Activated naive CD8-positive, alpha-beta T cell (primary cell): ENCODE results near the gene CIITA.

Experiments
- H3K27ac Mint-ChIP-seq: one replicate; pipeline ENCODE4 v1.8.0; 2021; ENCODE audit warnings: mixed read lengths
- H3K27me3 Mint-ChIP-seq: one replicate; pipeline ENCODE4 v1.8.0; 2021; ENCODE audit warnings: mixed read lengths
- H3K36me3 Mint-ChIP-seq: one replicate; pipeline ENCODE4 v1.8.0; 2021; ENCODE audit warnings: mixed read lengths
- H3K4me1 Mint-ChIP-seq: one replicate; pipeline ENCODE4 v1.8.0; 2021; ENCODE audit warnings: low read depth, mixed read lengths
- H3K4me3 Mint-ChIP-seq: one replicate; pipeline ENCODE4 v1.8.0; 2021; ENCODE audit warnings: mild to moderate bottlenecking, mixed read lengths
- H3K9me3 Mint-ChIP-seq: one replicate; pipeline ENCODE4 v1.8.0; 2021; ENCODE audit warnings: low read depth, mixed read lengths

Gene CIITA

DNA sequence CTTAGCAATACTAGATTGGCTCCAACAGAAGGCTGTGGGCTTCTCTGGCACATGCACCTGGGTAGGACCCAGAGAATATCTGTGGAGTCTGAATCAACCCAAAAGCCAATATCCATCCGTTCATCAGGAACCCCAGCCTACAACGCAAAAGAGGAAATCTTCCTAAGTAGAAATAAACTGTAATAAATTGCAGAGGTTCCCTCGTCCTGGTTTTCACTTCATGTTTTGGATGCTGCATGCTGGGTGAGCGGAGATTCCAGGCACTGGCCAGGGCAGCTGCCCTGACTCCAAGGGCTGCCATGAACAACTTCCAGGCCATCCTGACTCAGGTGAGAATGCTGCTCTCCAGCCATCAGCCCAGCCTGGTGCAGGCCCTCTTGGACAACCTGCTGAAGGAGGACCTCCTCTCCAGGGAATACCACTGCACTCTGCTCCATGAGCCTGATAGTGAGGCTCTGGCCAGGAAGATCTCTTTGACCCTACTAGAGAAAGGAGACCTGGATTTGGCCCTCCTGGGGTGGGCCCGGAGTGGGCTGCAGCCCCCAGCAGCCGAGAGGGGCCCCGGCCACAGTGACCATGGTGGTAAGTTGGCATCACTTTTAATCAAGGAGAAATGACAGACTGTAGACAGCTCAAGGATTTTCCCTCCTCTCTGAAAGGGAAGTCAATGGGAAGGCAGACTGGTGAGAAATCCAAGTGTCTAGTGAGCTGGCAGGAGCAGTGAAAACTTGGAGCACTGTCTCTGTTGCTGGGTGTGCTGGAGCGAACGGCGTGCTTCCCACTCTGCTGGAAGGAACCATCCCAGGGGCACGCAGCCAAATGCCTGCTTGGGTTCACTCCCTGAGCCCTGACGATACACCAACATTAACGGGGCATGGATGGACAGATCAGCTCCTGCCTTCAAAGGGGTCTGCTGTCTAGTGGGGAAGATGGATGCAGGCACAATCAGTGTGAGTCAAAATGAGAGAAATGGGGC lies 10.7 kb upstream of the CIITA start:
- H3K36me3 Mint-ChIP-seq: no peaks in the 10 kb centered on the region
- H3K4me1 Mint-ChIP-seq: peaks cover 27% of the 10 kb centered on the region
- H3K27me3 Mint-ChIP-seq: peaks cover 3% of the 10 kb centered on the region
- H3K4me3 Mint-ChIP-seq: no peak overlapping the region
- H3K9me3 Mint-ChIP-seq: no peaks in the 10 kb centered on the region
- no peak overlapping the region for H3K27ac Mint-ChIP-seq

DNA sequence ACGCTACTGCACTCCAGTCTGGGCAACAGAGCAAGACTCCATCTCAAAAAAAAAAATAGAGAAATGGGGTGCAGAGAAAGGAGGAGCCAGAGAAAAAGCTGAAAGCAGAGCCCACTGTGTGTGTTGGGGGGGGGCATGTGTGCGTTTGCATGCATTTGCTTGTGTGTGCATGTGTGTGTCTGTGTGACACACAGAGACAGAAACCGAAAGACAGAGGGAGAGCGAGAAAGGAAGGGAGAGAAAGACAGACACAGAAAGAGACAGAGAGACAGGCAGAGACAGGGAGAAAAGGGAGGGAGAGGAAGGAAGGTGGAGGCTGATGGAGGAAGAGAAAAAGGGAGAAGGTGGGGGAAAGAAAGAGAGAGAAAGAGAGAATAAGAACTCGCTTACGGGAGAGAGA lies 9.8 kb upstream of the CIITA start:
- H3K36me3 Mint-ChIP-seq: no peaks in the 10 kb centered on the region
- no peak overlapping the region for H3K27ac Mint-ChIP-seq
- no peaks in the 10 kb centered on the region for H3K9me3 Mint-ChIP-seq
- no peak overlapping the region for H3K4me3 Mint-ChIP-seq
- peaks cover 3% of the 10 kb centered on the region for H3K27me3 Mint-ChIP-seq
- peaks cover 33% of the 10 kb centered on the region for H3K4me1 Mint-ChIP-seq

GRCh38 chr16:10868104-10868595 lies 8.9 kb upstream of the CIITA start:
- Mint-ChIP-seq H3K27ac (no peak overlapping the region), H3K36me3 (no peaks in the 10 kb centered on the region), H3K4me1 (peaks cover 33% of the 10 kb centered on the region), H3K4me3 (no peak overlapping the region), H3K9me3 (no peaks in the 10 kb centered on the region), H3K27me3 (peaks cover 7% of the 10 kb centered on the region)

DNA sequence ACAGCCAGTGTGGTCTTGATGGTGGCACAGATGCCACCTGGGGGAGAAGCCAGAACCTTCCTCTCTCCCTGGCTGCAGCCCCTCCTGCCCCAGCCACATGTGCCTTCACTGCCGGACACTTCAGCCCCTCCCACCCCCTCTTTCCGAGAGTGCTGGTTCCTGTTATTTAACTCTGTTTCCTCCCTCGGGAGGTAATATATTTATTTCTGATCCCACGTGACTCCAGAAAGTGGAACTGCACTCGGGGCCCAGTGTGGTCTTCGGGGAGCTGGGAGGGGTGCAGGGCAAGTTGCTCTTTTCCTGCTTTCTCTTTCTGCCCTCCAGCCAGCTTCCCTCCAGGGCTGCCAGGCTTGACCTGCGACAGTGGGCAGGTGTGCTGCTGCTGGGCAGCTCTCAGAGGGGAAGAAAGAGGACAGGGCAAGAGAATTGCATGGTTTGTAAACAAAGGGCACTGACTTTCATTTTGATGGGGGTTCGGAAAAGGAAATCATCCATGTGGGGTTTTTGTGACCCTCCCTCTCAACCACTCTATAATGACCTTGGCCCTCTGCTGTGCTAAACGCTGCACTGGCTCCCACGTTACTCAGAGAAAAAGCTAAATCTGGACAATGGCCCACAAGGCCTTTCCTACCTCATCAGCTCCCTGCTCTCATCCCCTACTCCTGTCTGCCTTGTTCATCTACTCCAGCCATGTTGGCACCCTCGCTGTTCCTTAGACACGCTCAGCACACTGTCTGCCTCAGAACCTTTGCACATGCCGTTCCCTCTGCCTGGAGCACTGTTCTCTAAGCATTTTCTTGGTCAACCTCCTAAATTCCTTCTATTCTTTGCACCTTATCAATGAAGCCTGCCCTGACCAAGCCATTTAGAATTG lies 8.2 kb upstream of the CIITA start:
- Mint-ChIP-seq H3K27ac (no peak overlapping the region), H3K4me1 (peaks cover 33% of the 10 kb centered on the region), H3K27me3 (peaks cover 5% of the 10 kb centered on the region), H3K36me3 (no peaks in the 10 kb centered on the region), H3K4me3 (no peak overlapping the region), H3K9me3 (no peaks in the 10 kb centered on the region)

GRCh38 chr16:10870137-10870776 lies 6.7 kb upstream of the CIITA start:
- Mint-ChIP-seq H3K27me3 (peaks cover 6% of the 10 kb centered on the region), H3K36me3 (no peaks in the 10 kb centered on the region), H3K4me1 (peaks cover 33% of the 10 kb centered on the region), H3K27ac (no peak overlapping the region), H3K9me3 (no peaks in the 10 kb centered on the region), H3K4me3 (peak overlapping the region; percentile 30)

GRCh38 chr16:10870808-10871156 lies 6.2 kb upstream of the CIITA start:
- H3K36me3 Mint-ChIP-seq: no peaks in the 10 kb centered on the region
- peaks cover 10% of the 10 kb centered on the region for H3K27me3 Mint-ChIP-seq
- no peak overlapping the region for H3K27ac Mint-ChIP-seq
- no peaks in the 10 kb centered on the region for H3K9me3 Mint-ChIP-seq
- no peak overlapping the region for H3K4me3 Mint-ChIP-seq
- H3K4me1 Mint-ChIP-seq: peaks cover 33% of the 10 kb centered on the region

DNA sequence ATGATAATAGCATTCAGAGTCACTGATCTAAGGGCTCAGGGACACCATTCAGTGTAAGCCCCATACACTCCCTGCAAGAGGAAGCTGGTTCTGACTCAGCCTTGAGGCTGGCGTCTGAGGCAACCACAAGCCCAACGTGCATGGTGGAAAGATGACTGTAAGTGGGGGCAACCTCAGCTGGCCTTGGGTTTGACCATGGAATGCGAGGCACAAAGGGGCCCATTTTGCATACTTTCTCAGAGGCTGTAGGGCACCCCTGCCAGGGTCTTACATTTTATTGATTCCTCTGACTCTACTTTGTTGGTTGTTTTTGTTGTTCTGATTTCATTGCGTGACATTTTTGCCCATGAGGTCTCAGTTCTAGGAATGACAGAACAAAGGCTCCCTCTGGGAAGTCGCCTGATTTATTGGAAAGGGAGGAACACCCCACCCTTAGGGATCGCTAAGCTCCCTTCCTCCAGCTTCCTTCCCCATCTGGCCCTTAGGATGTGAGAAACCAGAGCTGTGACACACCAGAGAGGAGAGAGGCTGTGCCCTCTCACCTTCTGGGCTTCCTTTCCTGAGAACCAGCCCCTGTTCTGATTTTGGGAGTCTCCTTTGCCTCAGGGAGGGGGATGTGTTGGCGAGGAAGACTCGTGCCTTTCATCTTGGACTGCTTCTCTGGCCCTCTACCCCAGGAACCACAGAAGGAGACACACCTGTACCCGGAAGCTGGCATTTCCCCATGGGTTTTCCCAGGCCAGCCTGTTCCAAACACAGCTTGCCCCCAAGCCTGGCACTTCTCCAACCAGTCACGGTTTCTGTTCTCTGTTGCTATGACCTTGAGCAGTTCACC lies 5.6 kb upstream of the CIITA start:
- peaks cover 13% of the 10 kb centered on the region for H3K27me3 Mint-ChIP-seq
- H3K27ac Mint-ChIP-seq: no peak overlapping the region
- H3K36me3 Mint-ChIP-seq: no peaks in the 10 kb centered on the region
- H3K4me3 Mint-ChIP-seq: no peak overlapping the region
- peaks cover 34% of the 10 kb centered on the region for H3K4me1 Mint-ChIP-seq
- no peaks in the 10 kb centered on the region for H3K9me3 Mint-ChIP-seq

- H3K27me3 Mint-ChIP-seq: peaks cover 36% of the 10 kb centered on the region
- peak overlapping the region; percentile 30 for H3K4me3 Mint-ChIP-seq
- H3K36me3 Mint-ChIP-seq: no peaks in the 10 kb centered on the region
- no peaks in the 10 kb centered on the region for H3K9me3 Mint-ChIP-seq
- H3K4me1 Mint-ChIP-seq: peaks cover 42% of the 10 kb centered on the region
- no peak overlapping the region for H3K27ac Mint-ChIP-seq
Measured at GRCh38 chr16:10876315-10876714, 687 bp upstream of the CIITA start.

DNA sequence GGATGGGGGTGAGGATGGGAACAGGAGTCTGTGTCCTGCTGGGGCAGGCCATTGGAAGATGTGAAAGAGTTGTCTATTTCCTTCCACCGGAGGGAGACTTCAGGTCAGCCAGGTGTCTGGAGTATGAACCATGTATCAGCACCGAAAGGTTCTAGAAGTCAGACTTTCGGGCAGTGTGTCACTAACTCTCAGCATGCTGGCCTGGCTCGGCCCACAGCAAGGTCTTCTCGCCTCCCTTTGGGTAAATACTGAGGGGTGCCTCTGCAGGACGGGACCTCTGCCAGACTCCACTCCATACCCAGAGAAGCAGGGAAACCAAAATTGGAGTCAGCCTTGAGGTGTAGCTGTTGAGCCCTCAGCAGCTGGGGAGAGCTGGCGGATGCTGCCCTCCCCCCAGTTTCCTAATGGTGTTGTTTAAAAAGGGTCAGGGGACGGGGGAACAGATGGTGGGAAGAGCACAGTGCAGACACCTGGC lies 507 bp downstream of the CIITA start:
- H3K4me1 Mint-ChIP-seq: peaks cover 42% of the 10 kb centered on the region
- no peak overlapping the region for H3K27ac Mint-ChIP-seq
- H3K9me3 Mint-ChIP-seq: no peaks in the 10 kb centered on the region
- no peaks in the 10 kb centered on the region for H3K36me3 Mint-ChIP-seq
- peak overlapping the region; percentile 88 for H3K4me3 Mint-ChIP-seq
- peaks cover 38% of the 10 kb centered on the region for H3K27me3 Mint-ChIP-seq

DNA sequence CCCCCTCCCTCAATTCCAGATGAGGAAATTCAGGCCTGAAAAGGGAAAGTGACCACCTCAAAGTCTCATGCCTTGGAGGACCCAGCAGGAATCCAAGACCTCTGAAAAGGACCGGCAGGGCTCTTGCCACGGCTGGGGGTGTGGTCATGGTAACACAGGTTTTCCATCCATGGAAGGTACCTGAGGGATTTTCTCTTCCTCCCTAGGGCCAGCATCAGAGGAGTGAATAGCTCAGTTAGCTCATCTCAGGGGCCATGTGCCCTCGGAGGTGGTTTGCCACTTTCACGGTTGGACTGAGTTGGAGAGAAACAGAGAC lies 1.3 kb downstream of the CIITA start:
- Mint-ChIP-seq H3K4me1 (peaks cover 42% of the 10 kb centered on the region), H3K27me3 (peaks cover 37% of the 10 kb centered on the region), H3K36me3 (no peaks in the 10 kb centered on the region), H3K4me3 (peak overlapping the region; percentile 88), H3K27ac (no peak overlapping the region), H3K9me3 (no peaks in the 10 kb centered on the region)

- Mint-ChIP-seq H3K27ac (no peak overlapping the region), H3K4me1 (peaks cover 42% of the 10 kb centered on the region), H3K27me3 (peaks cover 38% of the 10 kb centered on the region), H3K36me3 (no peaks in the 10 kb centered on the region), H3K4me3 (peak overlapping the region; percentile 88), H3K9me3 (no peaks in the 10 kb centered on the region)
Measured at GRCh38 chr16:10878644-10879501, 1.9 kb downstream of the CIITA start.

GRCh38 chr16:10879681-10880589 lies 2.9 kb downstream of the CIITA start:
- no peaks in the 10 kb centered on the region for H3K9me3 Mint-ChIP-seq
- peaks cover 38% of the 10 kb centered on the region for H3K27me3 Mint-ChIP-seq
- H3K4me3 Mint-ChIP-seq: peak overlapping the region; percentile 88
- no peak overlapping the region for H3K27ac Mint-ChIP-seq
- H3K36me3 Mint-ChIP-seq: no peaks in the 10 kb centered on the region
- peaks cover 42% of the 10 kb centered on the region for H3K4me1 Mint-ChIP-seq
